Measurements from ENCODE around the gene ARHGEF28. TPM values are rescaled to one million over a fixed set of nuclear protein-coding genes. Genes with fewer than 3 reads are reported as not detected.

Gene ARHGEF28
- polyA plus RNA-seq, 1 donor from 2014 or later = not detected

DNA sequence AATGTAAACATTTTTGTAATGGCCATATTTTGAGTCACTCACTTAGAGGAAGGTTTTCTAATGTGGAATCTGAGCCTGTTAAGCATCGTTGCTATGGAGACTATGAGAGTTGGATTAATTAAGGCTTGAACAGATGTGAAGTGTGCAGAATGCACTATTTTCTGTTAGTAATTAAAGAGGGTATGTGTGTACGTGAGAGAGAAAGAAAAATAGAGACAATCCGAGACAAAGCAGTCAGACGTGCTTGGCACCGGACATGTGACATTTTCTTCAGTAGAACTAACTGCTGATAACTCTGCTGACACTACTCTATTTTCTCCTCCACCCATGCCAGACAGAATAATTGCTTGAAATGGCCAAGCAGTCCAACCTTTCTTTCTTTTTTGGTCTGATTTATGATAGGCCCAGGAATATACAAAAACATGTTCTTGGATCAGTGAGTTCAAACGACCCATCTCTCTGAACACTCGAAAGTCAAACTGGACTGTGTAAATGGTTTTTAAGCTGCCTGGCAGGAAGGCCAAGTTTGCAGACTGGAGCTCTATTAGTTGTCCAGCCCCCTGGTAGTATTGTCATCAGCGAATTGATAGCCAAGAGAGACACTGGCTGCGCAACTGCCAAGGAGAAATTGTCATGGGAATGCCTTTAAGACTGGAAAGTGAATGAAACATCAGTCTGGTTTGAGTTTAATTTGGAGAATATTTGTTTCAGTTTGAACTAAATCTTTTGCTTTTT, 322.1 kb downstream of the ARHGEF28 start:
- Histone ChIP-seq H3K79me2 (replicated peaks; ENCODE audit: insufficient read depth, low read length) (no peaks in the 10 kb centered on the region), H3K27me3 (ENCODE audit: insufficient read depth, low read depth, low read length) (no peaks in the 10 kb centered on the region), H2AFZ (ENCODE audit: low read depth, low read length) (no peak overlapping the region), H3K4me2 (ENCODE audit: low read length) (no peak overlapping the region), H4K20me1 (ENCODE audit: insufficient read depth) (no peaks in the 10 kb centered on the region), H3K9me2 (ENCODE audit: insufficient read depth, low read length) (no peaks in the 10 kb centered on the region), H3K9me3 (ENCODE audit: low read length) (no peaks in the 10 kb centered on the region), H3K4me3 (ENCODE audit: low read length) (no peak overlapping the region), H3K36me3 (ENCODE audit: insufficient read depth, low read length) (no peaks in the 10 kb centered on the region), H3K9ac (ENCODE audit: low read length) (no peak overlapping the region), H3K27ac (ENCODE audit: low read length) (no peak overlapping the region), H3F3A (ENCODE audit: insufficient read depth, low read length, poor library complexity, severe bottlenecking) (no peaks in the 10 kb centered on the region)
- no peak for TF ChIP-seq REST (IDR thresholded peaks at IDR 0.05; ENCODE audit: borderline replicate concordance)
- no peak for TF ChIP-seq RAD21 (conservative IDR thresholded peaks at IDR 0.05)

DNA sequence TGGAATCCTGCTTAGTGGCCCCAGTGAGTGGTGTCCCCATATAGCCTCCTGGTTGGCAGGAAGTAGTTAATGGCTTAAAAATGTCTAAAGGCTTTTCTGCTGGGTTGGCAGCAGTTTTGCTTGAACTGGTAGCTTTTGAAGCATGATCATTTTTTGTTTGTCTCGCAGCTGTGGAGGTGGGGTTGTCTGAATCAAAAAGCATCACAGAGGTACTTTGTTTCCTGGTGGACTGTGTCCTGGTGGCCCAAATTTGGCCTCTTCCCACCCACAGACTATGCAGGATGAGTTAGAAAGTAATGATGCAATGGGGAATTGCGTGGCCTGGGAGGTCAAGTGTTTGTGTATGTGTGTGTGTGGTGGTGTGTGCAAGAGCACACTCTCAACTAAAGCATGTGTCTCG, 322.7 kb downstream of the ARHGEF28 start:
- no peak overlapping the region for H3K9ac ChIP-seq (ENCODE audit: low read length)
- no peak overlapping the region for H2AFZ ChIP-seq (ENCODE audit: low read depth, low read length)
- no peaks in the 10 kb centered on the region for H3K9me2 ChIP-seq (ENCODE audit: insufficient read depth, low read length)
- no peaks in the 10 kb centered on the region for H3F3A ChIP-seq (ENCODE audit: insufficient read depth, low read length, poor library complexity, severe bottlenecking)
- no peaks in the 10 kb centered on the region for H3K79me2 ChIP-seq (replicated peaks; ENCODE audit: insufficient read depth, low read length)
- H3K9me3 ChIP-seq (ENCODE audit: low read length) = no peaks in the 10 kb centered on the region
- H3K27me3 ChIP-seq (ENCODE audit: insufficient read depth, low read depth, low read length) = no peaks in the 10 kb centered on the region
- H3K36me3 ChIP-seq (ENCODE audit: insufficient read depth, low read length) = no peaks in the 10 kb centered on the region
- H3K4me3 ChIP-seq (ENCODE audit: low read length) = no peak overlapping the region
- H3K27ac ChIP-seq (ENCODE audit: low read length) = no peak overlapping the region
- TF ChIP-seq EP300 (conservative IDR thresholded peaks at IDR 0.05; ENCODE audit: poor library complexity, severe bottlenecking) (no peak), CTCF (IDR thresholded peaks at IDR 0.05; ENCODE audit: poor library complexity, severe bottlenecking) (no peak), MXI1 (conservative IDR thresholded peaks at IDR 0.05; ENCODE audit: poor library complexity, severe bottlenecking) (no peak), TAF1 (IDR thresholded peaks at IDR 0.05; ENCODE audit: low read depth) (no peak), EZH2 (IDR thresholded peaks at IDR 0.05; ENCODE audit: borderline replicate concordance, insufficient read depth, low read length, poor library complexity, severe bottlenecking) (no peak), RAD21 (conservative IDR thresholded peaks at IDR 0.05) (no peak), POLR2AphosphoS5 (IDR thresholded peaks at IDR 0.05) (no peak), REST (IDR thresholded peaks at IDR 0.05; ENCODE audit: borderline replicate concordance) (no peak), SMC3 (conservative IDR thresholded peaks at IDR 0.05; ENCODE audit: poor library complexity) (no peak)
- no peaks in the 10 kb centered on the region for H4K20me1 ChIP-seq (ENCODE audit: insufficient read depth)
- H3K4me2 ChIP-seq (ENCODE audit: low read length) = no peak overlapping the region

Data from neural cell (in vitro differentiated cells).